Measurements from ENCODE around the gene GPR42.

The GPR42 gene, protein sequence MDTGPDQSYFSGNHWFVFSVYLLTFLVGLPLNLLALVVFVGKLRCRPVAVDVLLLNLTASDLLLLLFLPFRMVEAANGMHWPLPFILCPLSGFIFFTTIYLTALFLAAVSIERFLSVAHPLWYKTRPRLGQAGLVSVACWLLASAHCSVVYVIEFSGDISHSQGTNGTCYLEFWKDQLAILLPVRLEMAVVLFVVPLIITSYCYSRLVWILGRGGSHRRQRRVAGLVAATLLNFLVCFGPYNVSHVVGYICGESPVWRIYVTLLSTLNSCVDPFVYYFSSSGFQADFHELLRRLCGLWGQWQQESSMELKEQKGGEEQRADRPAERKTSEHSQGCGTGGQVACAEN

DNA sequence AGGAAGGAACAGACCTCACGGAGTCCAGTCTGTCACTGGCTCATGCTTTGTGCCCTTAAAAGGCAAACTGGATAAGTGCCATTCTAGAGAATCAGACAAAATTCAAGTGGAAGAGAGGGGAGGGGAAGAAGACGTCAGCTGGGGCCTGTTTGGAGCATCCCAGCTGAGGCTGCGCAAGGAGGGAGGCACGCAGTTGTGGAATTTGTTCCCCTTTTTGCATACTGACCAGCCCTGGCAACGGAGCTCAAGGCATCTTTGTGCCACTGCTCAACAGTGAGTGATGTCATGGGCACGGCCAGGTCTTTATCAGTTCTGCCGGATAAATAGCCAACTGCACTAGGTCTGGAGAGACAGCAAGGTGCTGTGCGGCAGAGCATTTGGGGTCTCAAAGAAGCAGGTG, at the start of gene GPR42:
Gene GPR42 (plus strand): TSS at position 347 of the 400 bp plus-strand sequence. CDS start 292 bp downstream, outside the sequence.
- in situ Hi-C loops (cut with HindIII; ENCODE audit: low sequenced_read_pairs), result no loop called here
- TF ChIP-seq, protein P1, sequence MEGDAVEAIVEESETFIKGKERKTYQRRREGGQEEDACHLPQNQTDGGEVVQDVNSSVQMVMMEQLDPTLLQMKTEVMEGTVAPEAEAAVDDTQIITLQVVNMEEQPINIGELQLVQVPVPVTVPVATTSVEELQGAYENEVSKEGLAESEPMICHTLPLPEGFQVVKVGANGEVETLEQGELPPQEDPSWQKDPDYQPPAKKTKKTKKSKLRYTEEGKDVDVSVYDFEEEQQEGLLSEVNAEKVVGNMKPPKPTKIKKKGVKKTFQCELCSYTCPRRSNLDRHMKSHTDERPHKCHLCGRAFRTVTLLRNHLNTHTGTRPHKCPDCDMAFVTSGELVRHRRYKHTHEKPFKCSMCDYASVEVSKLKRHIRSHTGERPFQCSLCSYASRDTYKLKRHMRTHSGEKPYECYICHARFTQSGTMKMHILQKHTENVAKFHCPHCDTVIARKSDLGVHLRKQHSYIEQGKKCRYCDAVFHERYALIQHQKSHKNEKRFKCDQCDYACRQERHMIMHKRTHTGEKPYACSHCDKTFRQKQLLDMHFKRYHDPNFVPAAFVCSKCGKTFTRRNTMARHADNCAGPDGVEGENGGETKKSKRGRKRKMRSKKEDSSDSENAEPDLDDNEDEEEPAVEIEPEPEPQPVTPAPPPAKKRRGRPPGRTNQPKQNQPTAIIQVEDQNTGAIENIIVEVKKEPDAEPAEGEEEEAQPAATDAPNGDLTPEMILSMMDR (IDR thresholded peaks at IDR 0.05; ENCODE audit: low read depth, low read length, missing control alignments), result no peak
- DNase-seq (ENCODE audit: low read depth), result no peak
- H3K4me3 ChIP-seq (ENCODE audit: low read depth, low read length), result no peak within 1 kb of the TSS

DNA sequence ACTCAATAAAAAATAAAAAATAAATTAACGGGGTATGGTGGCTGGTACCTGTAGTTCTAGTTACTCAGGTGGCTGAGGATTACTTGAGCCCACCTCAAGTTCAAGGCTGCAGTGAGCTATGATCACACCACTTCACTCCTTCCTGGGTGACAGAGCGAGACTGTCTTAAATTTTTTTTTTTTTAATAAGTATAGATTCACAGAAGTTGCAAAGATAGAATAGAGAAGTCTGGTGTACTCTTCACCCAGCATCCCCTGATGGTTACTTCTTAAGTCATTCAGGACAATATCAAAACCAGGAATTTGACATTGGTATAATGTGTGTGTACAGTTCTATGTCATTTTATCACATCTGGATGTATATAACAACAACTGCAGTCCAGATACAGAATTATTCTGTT, 49.6 kb upstream of the GPR42 start:
- TF ChIP-seq, protein P1 (IDR thresholded peaks at IDR 0.05; ENCODE audit: low read depth, low read length, missing control alignments), result no peak
- in situ Hi-C loops (cut with HindIII; ENCODE audit: low sequenced_read_pairs), result no loop called here
- H3K4me3 ChIP-seq (ENCODE audit: low read depth, low read length), result no peak overlapping the region
- no peak for DNase-seq (ENCODE audit: low read depth)

DNA sequence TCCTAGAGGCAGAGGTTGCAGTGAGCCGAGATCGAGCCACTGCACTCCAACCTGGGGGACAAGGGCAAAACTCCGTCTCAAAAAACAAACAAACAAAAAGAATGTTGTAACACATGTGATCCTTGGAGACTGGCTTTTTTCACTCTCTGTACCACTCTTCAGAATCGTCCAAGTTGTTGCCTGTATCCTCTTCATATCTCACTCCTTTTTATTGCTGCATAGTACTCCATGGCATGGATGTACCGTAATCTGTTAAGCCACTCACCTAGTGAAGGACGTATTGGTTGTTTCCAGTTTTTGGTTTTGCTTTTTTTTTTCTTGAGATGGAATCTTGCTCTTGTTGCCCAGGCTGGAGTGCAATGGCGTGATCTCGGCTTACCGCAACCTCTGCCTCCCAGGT, 48.9 kb upstream of the GPR42 start:
- in situ Hi-C loops (cut with HindIII; ENCODE audit: low sequenced_read_pairs), result no loop called here
- DNase-seq (ENCODE audit: low read depth), result no peak
- H3K4me3 ChIP-seq (ENCODE audit: low read depth, low read length), result no peak overlapping the region
- TF ChIP-seq, protein P1 (IDR thresholded peaks at IDR 0.05; ENCODE audit: low read depth, low read length, missing control alignments), result no peak

DNA sequence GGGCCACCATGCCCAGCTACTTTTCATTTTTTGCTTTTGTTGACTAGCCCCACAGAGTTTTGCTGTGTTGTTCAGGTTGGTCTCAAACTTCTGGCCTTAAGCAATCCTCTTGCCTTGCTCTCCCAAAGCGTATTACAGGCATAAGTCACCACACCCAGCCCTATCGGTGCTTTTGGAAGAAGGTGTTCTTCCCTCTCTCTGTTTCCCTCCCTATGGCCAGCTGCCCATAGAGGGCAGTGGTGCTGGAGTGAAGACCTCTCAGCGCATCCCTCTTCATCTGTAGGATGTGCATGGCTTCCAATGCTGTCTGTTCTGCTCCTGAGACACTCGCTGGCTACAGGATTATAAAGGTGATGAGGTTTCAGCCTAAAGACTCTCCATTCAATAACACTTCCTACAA, 43.2 kb upstream of the GPR42 start:
- in situ Hi-C loops (cut with HindIII; ENCODE audit: low sequenced_read_pairs), result no loop called here
- no peak for DNase-seq (ENCODE audit: low read depth)
- TF ChIP-seq, protein P1 (IDR thresholded peaks at IDR 0.05; ENCODE audit: low read depth, low read length, missing control alignments), result no peak
- no peak overlapping the region for H3K4me3 ChIP-seq (ENCODE audit: low read depth, low read length)

DNA sequence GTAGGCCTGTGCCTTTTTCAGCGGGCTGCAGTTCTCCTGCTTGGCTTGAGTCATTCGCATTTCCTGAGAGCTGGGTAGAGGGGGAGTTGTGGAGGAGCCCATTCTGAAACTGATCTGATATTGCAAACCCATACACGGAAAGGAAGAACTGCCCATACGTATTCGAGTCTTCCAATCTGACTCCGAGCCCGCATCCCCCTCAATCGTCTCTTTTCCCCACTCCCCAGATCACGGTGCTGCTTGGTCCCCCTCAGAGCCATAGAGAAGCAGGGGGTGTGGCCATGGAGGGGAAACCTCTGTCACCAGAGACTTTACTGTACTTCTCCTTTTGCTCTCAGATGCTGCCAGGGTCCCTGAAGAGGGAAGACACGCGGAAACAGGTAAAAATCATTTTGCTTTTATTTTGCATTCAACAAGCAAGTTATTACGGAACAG, 42.0 kb upstream of the GPR42 start, which contains the start of gene CD22:
Gene CD22 (plus strand): TSS at position 337 of the 435 bp plus-strand sequence. CDS start 2,854 bp downstream, outside the sequence.
- in situ Hi-C loops (cut with HindIII; ENCODE audit: low sequenced_read_pairs), result no loop called here
- DNase-seq (ENCODE audit: low read depth), result no peak
- TF ChIP-seq, protein P1 (IDR thresholded peaks at IDR 0.05; ENCODE audit: low read depth, low read length, missing control alignments), result no peak

DNA sequence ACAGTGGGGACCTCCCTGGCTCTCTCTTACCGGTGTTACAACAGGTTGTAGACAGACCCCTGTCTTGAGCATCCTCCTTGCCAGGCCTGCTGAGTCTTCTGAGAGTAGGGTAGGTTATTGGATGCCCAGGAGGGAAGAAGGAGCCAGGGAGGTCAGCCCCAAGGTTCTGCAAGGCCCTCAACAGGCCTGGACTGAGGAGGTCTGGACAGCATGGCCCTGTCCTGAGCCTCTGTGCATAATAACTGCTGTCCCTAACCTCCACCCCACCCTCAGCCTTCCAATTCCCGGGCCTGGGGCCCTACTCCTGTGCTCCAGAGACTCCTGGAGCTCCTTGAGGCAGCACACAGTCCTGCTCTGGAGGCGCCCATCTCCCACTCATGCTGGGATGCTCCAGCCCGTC, 41.5 kb upstream of the GPR42 start:
- no peak overlapping the region for H3K4me3 ChIP-seq (ENCODE audit: low read depth, low read length)
- in situ Hi-C loops (cut with HindIII; ENCODE audit: low sequenced_read_pairs), result no loop called here
- TF ChIP-seq, protein P1 (IDR thresholded peaks at IDR 0.05; ENCODE audit: low read depth, low read length, missing control alignments), result no peak
- no peak for DNase-seq (ENCODE audit: low read depth)

More for the DNA sequence above, 42.0 kb upstream of the GPR42 start, which contains the start of gene CD22:
- no peak within 1 kb of the TSS for H3K4me3 ChIP-seq (ENCODE audit: low read depth, low read length)

Data from astrocyte of the cerebellum (primary cell).